NCI-H526 (cell line): ENCODE results near the gene LIN28B.
"Not testable (repeated sequence)": the region's sequence is repeated elsewhere in the genome, so short reads cannot be mapped to it uniquely, and the experiment has no call there.

ENCODE experiments used
- DNase-seq, 2 experiments: peaks; one replicate each; lab custom pipeline; 2025; lab: John Stamatoyannopoulos, UW

The LIN28B gene

DNA sequence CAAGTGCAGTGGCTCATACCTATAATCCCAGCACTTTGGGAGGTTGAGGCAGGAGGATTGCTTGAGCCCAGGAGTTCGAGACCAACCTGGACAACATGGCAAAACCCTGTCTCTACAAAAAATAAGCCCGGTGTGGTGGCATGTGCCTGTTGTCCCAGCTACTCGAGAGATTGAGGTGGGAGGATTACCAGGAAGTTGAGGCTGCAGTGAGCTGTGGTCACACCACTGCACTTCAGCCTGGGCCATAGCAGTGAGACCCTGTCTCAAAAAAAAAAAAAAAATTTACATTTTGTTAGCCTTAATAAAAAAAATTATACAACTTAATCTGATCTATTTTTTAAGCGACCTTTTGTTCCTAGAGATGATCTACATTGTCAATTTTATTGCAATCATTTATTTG is 56.6 kb downstream of the LIN28B start:
- DNase-seq: not testable (repeated sequence)

DNA sequence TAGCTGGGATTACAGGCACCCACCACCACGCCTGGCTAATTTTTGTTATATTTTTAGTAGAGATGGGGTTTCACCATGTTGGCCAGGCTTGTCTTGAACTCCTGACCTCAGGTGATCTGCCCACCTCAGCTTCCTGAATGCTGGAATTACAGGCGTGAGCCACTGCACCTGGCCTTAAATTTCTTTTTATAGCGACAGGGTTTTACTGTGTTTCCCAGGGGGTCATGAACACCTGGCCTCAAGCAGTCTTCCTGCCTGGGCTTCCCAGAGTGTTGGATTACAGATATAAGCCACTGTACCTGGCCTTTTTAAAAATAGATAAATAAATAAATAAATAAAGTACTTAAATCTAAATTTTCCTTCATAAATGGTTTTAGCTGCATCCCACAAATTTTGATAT is 57.5 kb downstream of the LIN28B start:
- peak in 1 of 2 experiments; percentile 38 for DNase-seq

- DNase-seq: no peak
These were observed 58.0 kb downstream of the LIN28B start for GRCh38 chr6:105014954-105015353.

GRCh38 chr6:105015482-105015881 is 58.6 kb downstream of the LIN28B start:
- DNase-seq: no peak

DNA sequence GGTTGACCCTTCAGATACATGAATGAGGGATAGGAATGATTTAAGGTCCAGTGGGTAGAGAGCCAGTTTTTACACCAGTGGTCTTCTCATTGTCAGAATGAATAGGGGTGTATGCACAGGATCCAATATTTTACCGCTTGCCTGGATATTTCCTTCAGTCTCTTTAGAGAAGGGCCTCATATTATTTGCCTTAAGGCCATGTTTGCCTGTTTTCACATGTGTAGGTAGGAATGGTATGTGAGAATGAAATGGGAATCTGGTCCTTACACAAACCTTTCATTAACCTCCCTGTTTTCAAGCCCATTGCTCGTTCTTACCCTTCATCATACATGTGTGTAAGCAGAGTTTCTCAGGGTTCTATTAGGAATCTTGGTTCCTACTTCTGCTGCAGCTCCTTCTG is 62.4 kb downstream of the LIN28B start:
- DNase-seq: no peak

- DNase-seq: peak; percentile 53 to 64
These were observed 64.5 kb downstream of the LIN28B start for GRCh38 chr6:105021399-105021798.

DNA sequence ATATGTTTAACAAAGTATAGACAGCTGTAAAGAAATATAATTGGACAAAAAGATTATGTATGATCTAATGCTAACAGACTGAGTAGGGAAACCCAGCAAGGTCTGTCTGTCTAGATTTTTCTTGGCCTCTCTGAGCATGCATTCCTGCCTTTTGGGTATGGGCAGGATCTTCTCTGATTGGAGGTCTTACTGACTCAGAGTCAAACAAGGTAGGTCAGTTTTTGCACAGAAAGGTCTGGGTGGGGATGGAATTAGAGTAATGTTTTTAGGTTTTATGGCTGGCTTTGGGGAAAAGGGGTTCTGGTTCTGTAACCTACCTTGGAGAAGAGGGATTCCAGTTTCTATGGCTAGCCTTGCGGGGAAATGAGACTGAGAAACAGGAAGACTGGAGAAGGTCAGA is 65.5 kb downstream of the LIN28B start:
- DNase-seq: no peak

DNA sequence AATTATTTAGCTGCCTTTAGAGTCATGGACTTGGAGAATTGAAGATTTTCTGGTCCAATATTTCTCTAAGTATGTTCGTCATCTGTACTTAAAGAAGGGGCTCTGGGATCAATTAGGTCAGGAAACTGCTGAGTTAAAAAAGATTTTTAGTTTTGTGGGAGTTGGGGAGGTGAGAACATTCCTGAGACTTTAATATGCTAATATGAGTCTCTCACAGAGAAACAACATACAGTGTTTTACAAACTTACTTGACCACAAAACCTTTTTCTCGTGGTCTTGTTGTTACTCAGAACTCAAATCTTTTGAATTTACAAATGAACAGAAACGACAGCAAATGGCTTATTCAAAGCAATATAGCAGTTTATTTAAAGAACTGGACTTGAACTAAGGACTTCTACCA is 67.9 kb downstream of the LIN28B start:
- no peak for DNase-seq

DNA sequence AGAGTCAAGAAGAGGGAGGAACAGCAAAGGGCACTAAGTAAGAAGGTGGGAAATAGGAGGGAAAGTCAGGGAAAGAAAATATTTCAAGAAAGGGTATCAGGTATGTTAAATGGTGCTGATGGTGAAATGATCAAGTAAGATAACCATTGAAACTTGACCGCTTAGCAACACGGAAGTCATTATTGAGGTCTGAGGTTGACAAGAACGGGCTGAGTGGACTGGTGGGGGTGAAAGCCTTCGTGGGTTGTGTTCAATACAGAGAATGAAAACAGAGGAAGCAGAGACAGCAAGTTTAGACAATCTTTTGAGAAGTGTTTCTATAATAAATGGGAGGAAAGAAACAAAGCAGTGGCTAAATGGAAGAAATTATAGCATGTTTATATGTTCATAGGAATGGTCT is 72.0 kb downstream of the LIN28B start:
- no peak for DNase-seq

GRCh38 chr6:105029581-105029980 is 72.7 kb downstream of the LIN28B start:
- no peak for DNase-seq

GRCh38 chr6:105034470-105034869 is 77.6 kb downstream of the LIN28B start:
- no peak for DNase-seq

- DNase-seq: no peak
These were observed 78.4 kb downstream of the LIN28B start for GRCh38 chr6:105035299-105035698.

DNA sequence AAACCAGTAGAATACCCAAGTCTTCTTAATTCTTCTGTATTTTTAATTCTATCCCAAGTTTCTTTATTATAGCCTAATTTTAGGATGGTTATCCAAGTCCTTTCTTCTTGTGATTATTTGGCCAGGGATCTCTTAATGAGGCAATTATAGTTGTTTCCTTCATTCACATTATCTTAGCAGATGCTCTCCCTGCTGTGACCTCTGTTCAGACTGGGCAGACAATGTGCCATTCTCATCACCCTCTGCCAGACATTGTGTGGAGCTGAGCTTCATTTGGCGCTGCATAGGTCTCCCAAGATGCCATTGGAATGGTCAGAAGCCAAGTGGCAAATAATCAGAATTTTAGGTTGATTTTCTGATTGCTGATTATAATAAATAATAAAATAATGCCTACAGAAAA is 79.4 kb downstream of the LIN28B start:
- DNase-seq: peak in 1 of 2 experiments; percentile 37

GRCh38 chr6:105038259-105038658 is 81.4 kb downstream of the LIN28B start:
- no peak for DNase-seq

DNA sequence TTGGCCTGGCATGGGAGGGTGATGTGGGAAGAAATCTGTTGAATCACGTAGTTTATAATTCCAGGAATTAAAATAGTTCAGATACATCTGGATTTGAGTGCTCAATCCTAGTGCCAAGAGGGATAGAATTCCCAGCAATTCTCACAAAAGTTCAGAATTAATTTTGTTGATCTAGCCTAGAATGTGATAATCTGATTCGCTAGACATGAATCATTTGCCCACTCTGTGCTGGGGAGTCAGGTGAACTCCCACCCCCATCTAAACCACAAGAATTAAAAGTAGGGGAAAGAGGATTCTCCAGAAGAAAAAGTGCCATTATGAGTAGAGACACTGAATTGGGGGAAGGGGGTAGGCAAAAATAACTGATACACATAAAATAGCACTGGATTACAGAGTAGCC is 85.0 kb downstream of the LIN28B start:
- DNase-seq: no peak

DNA sequence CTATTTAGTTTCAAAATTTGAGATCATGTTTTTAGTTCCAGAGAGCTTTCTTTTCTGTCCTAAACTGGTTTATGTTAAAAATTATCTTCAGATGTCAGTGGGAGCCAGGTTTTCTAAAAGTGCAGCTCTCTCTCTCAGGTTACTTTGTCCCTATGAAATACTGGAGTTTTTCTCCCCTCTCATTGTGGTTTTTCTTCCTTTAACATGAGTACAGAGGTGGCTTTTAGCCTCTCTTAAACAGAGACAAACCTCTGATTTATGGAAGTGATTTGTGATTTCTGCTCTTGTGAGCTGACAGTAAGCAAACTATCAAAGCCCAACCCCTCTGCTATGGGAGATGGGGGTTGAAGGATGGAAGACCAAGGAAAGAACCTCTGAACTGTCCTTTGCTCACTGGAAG is 85.7 kb downstream of the LIN28B start:
- DNase-seq: no peak

GRCh38 chr6:105043979-105044378 is 87.1 kb downstream of the LIN28B start:
- DNase-seq: no peak

DNA sequence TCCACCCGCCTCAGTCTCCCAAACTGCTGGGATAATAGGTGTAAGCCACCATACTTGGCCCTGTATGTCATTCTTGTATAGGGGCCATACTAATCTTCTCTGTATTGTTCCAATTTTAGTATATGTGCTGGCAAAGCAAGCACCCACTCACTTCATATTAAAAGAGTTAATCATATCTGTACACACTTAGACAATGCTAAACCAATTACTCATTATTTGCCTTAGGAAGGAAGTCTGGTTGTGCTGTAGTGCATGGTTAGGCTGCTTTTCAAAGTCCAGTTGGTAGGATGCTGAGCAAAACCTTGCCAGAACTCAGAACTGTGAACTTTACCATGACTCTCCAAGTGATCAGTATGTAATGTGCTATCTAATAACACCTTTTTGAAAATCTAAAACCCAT is 88.6 kb downstream of the LIN28B start:
- DNase-seq: no peak

DNA sequence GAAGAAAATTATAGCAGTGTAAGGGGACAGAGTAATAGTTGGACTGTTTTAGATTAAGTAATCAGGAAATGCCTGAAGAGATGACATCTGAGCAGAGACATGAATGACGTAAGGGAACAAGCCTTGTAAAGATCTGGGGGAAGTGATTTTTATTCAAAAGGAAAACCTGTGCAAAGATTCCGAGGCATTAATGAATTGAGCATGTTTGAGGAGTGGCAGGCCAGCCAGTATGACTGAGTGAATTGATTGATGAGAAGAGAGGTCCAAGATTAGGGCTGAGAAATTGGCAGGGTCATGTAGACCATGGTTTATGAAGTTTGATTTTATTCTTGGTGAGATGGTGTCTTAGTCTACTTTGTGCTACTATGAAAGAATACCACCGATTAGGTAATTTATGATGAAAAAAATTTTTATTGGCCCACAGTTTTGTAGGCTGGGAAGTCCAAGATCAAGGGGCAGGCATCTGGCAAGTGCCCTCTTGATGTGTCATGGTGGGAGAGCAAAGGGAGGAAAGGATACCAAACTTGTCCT is 95.1 kb downstream of the LIN28B start:
- no peak for DNase-seq

- no peak for DNase-seq
These were observed 99.7 kb downstream of the LIN28B start for GRCh38 chr6:105056646-105057045.

GRCh38 chr6:105057160-105057559 is 100.3 kb downstream of the LIN28B start:
- DNase-seq: no peak

DNA sequence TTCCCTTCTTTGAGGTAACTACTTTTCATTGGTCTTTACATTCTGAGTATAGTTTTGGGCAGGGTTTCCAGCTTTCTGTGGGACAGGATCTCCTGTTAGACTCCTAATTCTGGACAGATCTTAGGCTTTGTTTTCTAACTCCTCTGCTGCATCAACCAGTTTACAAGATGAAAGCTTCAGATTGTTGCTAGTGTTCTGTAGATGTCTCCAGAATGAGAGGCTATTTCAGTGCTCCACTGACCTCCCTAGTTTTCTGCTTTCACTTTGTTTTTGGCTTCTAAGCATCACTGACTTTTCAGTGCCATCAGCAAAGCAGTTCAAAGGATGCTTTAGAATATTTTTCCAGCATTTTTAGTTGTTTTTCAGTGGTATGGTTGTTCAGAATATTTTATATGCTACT is 101.4 kb downstream of the LIN28B start:
- no peak for DNase-seq

DNA sequence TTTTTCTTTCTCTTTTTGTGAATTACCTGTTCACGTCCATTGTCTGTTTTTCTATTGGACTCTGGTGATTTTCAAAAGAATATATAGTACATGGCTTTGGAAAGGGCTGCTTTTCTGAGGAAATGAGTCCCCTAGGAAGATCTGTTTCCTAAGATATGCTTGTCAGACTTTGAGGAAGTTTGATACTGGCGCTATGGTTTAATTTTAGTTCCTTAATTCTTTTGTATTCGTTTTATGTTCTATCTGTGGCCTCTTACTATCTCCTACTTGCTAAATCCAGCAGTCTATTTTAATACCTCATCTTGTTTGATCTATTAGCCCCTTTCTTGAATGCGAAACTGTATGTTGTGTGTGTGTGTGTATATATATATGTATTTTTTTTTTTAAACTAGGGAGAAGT is 101.9 kb downstream of the LIN28B start:
- no peak for DNase-seq

- DNase-seq: no peak
These were observed 109.3 kb downstream of the LIN28B start for GRCh38 chr6:105066233-105066632.

DNA sequence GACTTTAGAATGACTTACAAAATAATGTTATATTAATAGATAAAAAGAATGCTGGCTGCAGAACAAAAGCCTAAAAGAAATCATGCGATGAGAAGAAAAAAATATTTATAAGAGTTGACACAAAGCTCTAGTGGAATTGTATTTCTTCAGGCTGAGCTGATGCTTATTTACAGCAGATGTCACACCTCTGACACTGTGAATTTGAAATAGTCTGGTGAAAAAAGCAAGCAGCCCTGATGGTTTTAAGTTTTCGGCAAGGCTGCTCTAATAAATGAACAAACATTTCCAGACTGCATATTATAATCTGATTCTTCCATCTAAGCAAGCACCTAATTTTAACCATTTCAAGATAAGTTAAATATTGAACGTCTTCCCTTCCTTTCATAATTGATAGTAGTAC is 109.9 kb downstream of the LIN28B start:
- no peak for DNase-seq
